ENCODE data around the gene FBXL7.

FBXL7 gene

GRCh38 chr5:15938961-15939360, 439.0 kb downstream of the FBXL7 start:
- H3K9ac ChIP-seq (ENCODE audit: low read depth, low read length, poor library complexity, severe bottlenecking), result no peak overlapping the region
- no peaks in the 10 kb centered on the region for H3F3A ChIP-seq (ENCODE audit: low read depth)
- no peaks in the 10 kb centered on the region for H3K27me3 ChIP-seq (ENCODE audit: insufficient read depth, low read length, poor library complexity, severe bottlenecking)
- H3K4me3 ChIP-seq (ENCODE audit: low read length, poor library complexity, severe bottlenecking), result no peak overlapping the region
- H3K36me3 ChIP-seq (ENCODE audit: insufficient read depth, low read length), result no peaks in the 10 kb centered on the region
- no peak for TF ChIP-seq EZH2phosphoT487 (IDR thresholded peaks at IDR 0.05; ENCODE audit: borderline replicate concordance)
- TF ChIP-seq CTCF (conservative IDR thresholded peaks at IDR 0.05; ENCODE audit: low read length), result no peak
- no peaks in the 10 kb centered on the region for H3K9me3 ChIP-seq (ENCODE audit: insufficient read depth, low read depth, low read length)
- H3K79me2 ChIP-seq (ENCODE audit: insufficient read depth, low read length), result no peaks in the 10 kb centered on the region
- no peaks in the 10 kb centered on the region for H3K9me2 ChIP-seq (replicated peaks; ENCODE audit: low read depth, low read length)
- H4K20me1 ChIP-seq (ENCODE audit: insufficient read depth, low read length, poor library complexity, severe bottlenecking), result no peaks in the 10 kb centered on the region
- H2AFZ ChIP-seq (ENCODE audit: low read length), result no peak overlapping the region
- no peaks in the 10 kb centered on the region for H3K4me1 ChIP-seq (ENCODE audit: insufficient read depth, low read length, poor library complexity, severe bottlenecking)
- no peak overlapping the region for H3K4me2 ChIP-seq (ENCODE audit: low read depth, low read length, poor library complexity, severe bottlenecking)

- no peak overlapping the region for H2AFZ ChIP-seq (ENCODE audit: low read length)
- no peaks in the 10 kb centered on the region for H4K20me1 ChIP-seq (ENCODE audit: insufficient read depth, low read length, poor library complexity, severe bottlenecking)
- no peaks in the 10 kb centered on the region for H3K36me3 ChIP-seq (ENCODE audit: insufficient read depth, low read length)
- H3K4me2 ChIP-seq (ENCODE audit: low read depth, low read length, poor library complexity, severe bottlenecking), result no peak overlapping the region
- H3K9me2 ChIP-seq (replicated peaks; ENCODE audit: low read depth, low read length), result no peaks in the 10 kb centered on the region
- no peaks in the 10 kb centered on the region for H3K4me1 ChIP-seq (ENCODE audit: insufficient read depth, low read length, poor library complexity, severe bottlenecking)
- H3K4me3 ChIP-seq (ENCODE audit: low read length, poor library complexity, severe bottlenecking), result no peak overlapping the region
- TF ChIP-seq CTCF (conservative IDR thresholded peaks at IDR 0.05; ENCODE audit: low read length), result no peak
- TF ChIP-seq EZH2phosphoT487 (IDR thresholded peaks at IDR 0.05; ENCODE audit: borderline replicate concordance), result no peak
- H3K27me3 ChIP-seq (ENCODE audit: insufficient read depth, low read length, poor library complexity, severe bottlenecking), result no peaks in the 10 kb centered on the region
- H3F3A ChIP-seq (ENCODE audit: low read depth), result no peaks in the 10 kb centered on the region
- H3K9ac ChIP-seq (ENCODE audit: low read depth, low read length, poor library complexity, severe bottlenecking), result no peak overlapping the region
- H3K79me2 ChIP-seq (ENCODE audit: insufficient read depth, low read length), result no peaks in the 10 kb centered on the region
- no peaks in the 10 kb centered on the region for H3K9me3 ChIP-seq (ENCODE audit: insufficient read depth, low read depth, low read length)
These were observed 440.9 kb downstream of the FBXL7 start for GRCh38 chr5:15940905-15941304.

GRCh38 chr5:15943487-15943886, 443.5 kb downstream of the FBXL7 start:
- H3K4me1 ChIP-seq (ENCODE audit: insufficient read depth, low read length, poor library complexity, severe bottlenecking), result no peaks in the 10 kb centered on the region
- no peaks in the 10 kb centered on the region for H4K20me1 ChIP-seq (ENCODE audit: insufficient read depth, low read length, poor library complexity, severe bottlenecking)
- no peaks in the 10 kb centered on the region for H3K27me3 ChIP-seq (ENCODE audit: insufficient read depth, low read length, poor library complexity, severe bottlenecking)
- no peaks in the 10 kb centered on the region for H3K9me2 ChIP-seq (replicated peaks; ENCODE audit: low read depth, low read length)
- TF ChIP-seq CTCF (conservative IDR thresholded peaks at IDR 0.05; ENCODE audit: low read length) (no peak), EZH2phosphoT487 (IDR thresholded peaks at IDR 0.05; ENCODE audit: borderline replicate concordance) (no peak)
- H3K9ac ChIP-seq (ENCODE audit: low read depth, low read length, poor library complexity, severe bottlenecking), result no peak overlapping the region
- no peaks in the 10 kb centered on the region for H3K79me2 ChIP-seq (ENCODE audit: insufficient read depth, low read length)
- no peak overlapping the region for H3K4me2 ChIP-seq (ENCODE audit: low read depth, low read length, poor library complexity, severe bottlenecking)
- H3K4me3 ChIP-seq (ENCODE audit: low read length, poor library complexity, severe bottlenecking), result no peak overlapping the region
- no peaks in the 10 kb centered on the region for H3F3A ChIP-seq (ENCODE audit: low read depth)
- no peak overlapping the region for H2AFZ ChIP-seq (ENCODE audit: low read length)
- no peaks in the 10 kb centered on the region for H3K9me3 ChIP-seq (ENCODE audit: insufficient read depth, low read depth, low read length)
- no peaks in the 10 kb centered on the region for H3K36me3 ChIP-seq (ENCODE audit: insufficient read depth, low read length)
